A673 (cell line): ENCODE measurements around the gene OTUD5. TPM values are rescaled to one million over a fixed set of nuclear protein-coding genes. Genes with fewer than 3 reads are reported as not detected.
A peak's percentile ranks its signal among the peaks of the same experiment; 100 is the strongest.

Experiments used
- Bru-seq: library from RNA; stranded (reverse); fragments of 400-500 nt; gene quantifications from one replicate; lab custom pipeline; 2021; lab: Mats Ljungman, UMichigan
- BruChase-seq, 2 experiments: library from RNA; stranded (reverse); fragments of 400-500 nt; gene quantifications; one replicate each; lab custom pipeline; 2021; lab: Mats Ljungman, UMichigan
- BruUV-seq: library from RNA; stranded (reverse); fragments of 400-500 nt; replicated peaks from 2 replicates; lab custom pipeline; 2021; lab: Mats Ljungman, UMichigan
- CTCF ChIA-PET: fragments of 300-600 bp; sonication (Branson Sonifier 250); formaldehyde crosslinking; loops from one replicate; lab custom pipeline; 2022; ENCODE audit warnings: antibody characterized with exemption; lab: Charles Lee
- POLR2A ChIA-PET: fragments of 300-600 bp; sonication (Branson Sonifier 250); formaldehyde crosslinking; loops from one replicate; lab custom pipeline; 2022; ENCODE audit warnings: antibody characterized with exemption; ENCODE audit not compliant: low non-redundant PET; lab: Charles Lee
- DNase-seq: peaks from one replicate; pipeline ENCODE4 v3.0.0-alpha.2; 2015; ENCODE audit warnings: low spot score
- H3K27ac ChIP-seq: fragments of 200-600 bp; sonication (generic); 2 replicates; pipeline ENCODE4 v1.5.1; 2016; ENCODE audit warnings: mixed run types, low read depth, mild to moderate bottlenecking, mixed read lengths, antibody characterized with exemption, low read length; ENCODE audit not compliant: poor library complexity, severe bottlenecking
- H3K27me3 ChIP-seq: fragments of 200-600 bp; sonication (generic); replicated peaks from 2 replicates; pipeline ENCODE4 v1.6.1; 2017; ENCODE audit warnings: mixed run types, low read depth, mild to moderate bottlenecking, mixed read lengths, antibody characterized with exemption, low read length; ENCODE audit not compliant: insufficient read depth, poor library complexity
- H3K36me3 ChIP-seq: fragments of 200-600 bp; sonication (generic); 2 replicates; pipeline ENCODE4 v1.6.1; 2016; ENCODE audit warnings: mixed run types, mild to moderate bottlenecking, mixed read lengths, antibody characterized with exemption, low read length; ENCODE audit not compliant: insufficient read depth, poor library complexity, severe bottlenecking
- H3K4me1 ChIP-seq: fragments of 200-600 bp; sonication (generic); 2 replicates; pipeline ENCODE4 v1.6.1; 2017; ENCODE audit warnings: mixed run types, mild to moderate bottlenecking, mixed read lengths, antibody characterized with exemption, low read length; ENCODE audit not compliant: insufficient read depth, poor library complexity, severe bottlenecking
- H3K4me3 ChIP-seq: fragments of 200-600 bp; sonication (generic); 2 replicates; pipeline ENCODE4 v1.5.1; 2016; ENCODE audit warnings: low read depth, mixed run types, mild to moderate bottlenecking, mixed read lengths, low read length; ENCODE audit not compliant: poor library complexity, severe bottlenecking
- H3K9me3 ChIP-seq: fragments of 200-600 bp; sonication (generic); 2 replicates; pipeline ENCODE4 v1.6.1; 2016; ENCODE audit warnings: mixed run types, low read depth, mild to moderate bottlenecking, mixed read lengths, antibody characterized with exemption, low read length; ENCODE audit not compliant: poor library complexity, severe bottlenecking
- CTCF ChIP-seq: fragments of 300-800, 200-600 bp; sonication (generic); conservative IDR thresholded peaks from 2 replicates; pipeline ENCODE4 v1.5.1; 2017; ENCODE audit warnings: low read depth, mild to moderate bottlenecking, antibody characterized with exemption, low read length, moderate library complexity, mixed read lengths
- EZH2 ChIP-seq: fragments of 200-600 bp; sonication (generic); IDR thresholded peaks from 2 replicates; pipeline ENCODE4 v1.6.1; 2017; ENCODE audit warnings: borderline replicate concordance, low read depth, mild to moderate bottlenecking, mixed read lengths, antibody characterized with exemption, low read length; ENCODE audit not compliant: poor library complexity, severe bottlenecking
- intact Hi-C: fragments of 100-400 bp; cut with micrococcal nuclease; formaldehyde crosslinking; loops from one replicate; pipeline ENCODE4 v1.10.0; 2022; ENCODE audit not compliant: unreplicated experiment
- long read RNA-seq: library from polyadenylated mRNA; stranded (forward); transcript quantifications from one replicate; pipeline ENCODE4 v2.0.0, GENCODE V29; 2022
- total RNA-seq: library from RNA; stranded (reverse); gene quantifications from 2 replicates; pipeline ENCODE4 v1.2.3, GENCODE V29; 2021

Gene OTUD5
- total RNA-seq (58.0 and 67.5 TPM in 2 replicates), Bru-seq, nascent RNA (percentile 74 among the genes with signal in this experiment), BruChase-seq, experiment 1, labeled RNA remaining after a 2-hour chase (percentile 72 among the genes with signal in this experiment), BruChase-seq, experiment 2, labeled RNA remaining after a 6-hour chase (percentile 79 among the genes with signal in this experiment)
- long read RNA-seq, transcript OTUD5-203 (10 exons, 2,682 nt): minor isoform, 6 of 133 reads
- long read RNA-seq, transcript OTUD5-202 (9 exons, 2,692 nt): major isoform, 62 of 133 reads
- long read RNA-seq, partial matches to known transcripts: 18 of 133 reads
- long read RNA-seq, other reads (novel, unspliced or antisense): 43 of 133 reads

GRCh38 chrX:48957477-48957826 lies at the start of gene OTUD5:
OTUD5 (minus strand) TSS chrX:48957607; CDS start chrX:48957570, 37 bp downstream.
- Histone ChIP-seq H3K27ac (peak within 1 kb of the TSS; percentile 96), H3K27me3 (no peaks in the 10 kb centered on the region), H3K4me1 (no peaks in the 10 kb centered on the region), H3K4me3 (peak within 1 kb of the TSS; percentile 75), H3K36me3 (peaks cover 6% of the 10 kb centered on the region), H3K9me3 (no peaks in the 10 kb centered on the region)
- DNase-seq: peak; percentile 85
- POLR2A ChIA-PET: no interaction called here
- CTCF ChIA-PET: no interaction called here
- BruUV-seq: no TSS peak
- TF ChIP-seq EZH2: no peak
- no peak for TF ChIP-seq CTCF
- intact Hi-C loops: no loop called here

- Histone ChIP-seq H3K9me3 (no peaks in the 10 kb centered on the region), H3K4me1 (no peaks in the 10 kb centered on the region), H3K36me3 (peaks cover 5% of the 10 kb centered on the region), H3K4me3 (no peak overlapping the region), H3K27me3 (no peaks in the 10 kb centered on the region), H3K27ac (no peak overlapping the region)
- POLR2A ChIA-PET: no interaction called here
- no peak for TF ChIP-seq EZH2
- no peak for TF ChIP-seq CTCF
- intact Hi-C loops: no loop called here
- no TSS peak for BruUV-seq
- CTCF ChIA-PET: no interaction called here
- DNase-seq: no peak
These were observed 46.3 kb upstream of the OTUD5 start for GRCh38 chrX:49003696-49004095.

- no peaks in the 10 kb centered on the region for H3K27me3 ChIP-seq
- intact Hi-C loops: no loop called here
- no peak for TF ChIP-seq EZH2
- no peak for TF ChIP-seq CTCF
- no peaks in the 10 kb centered on the region for H3K9me3 ChIP-seq
- peak; percentile 90 for DNase-seq
- H3K4me1 ChIP-seq: no peaks in the 10 kb centered on the region
- ChIA-PET CTCF (interaction anchor here (0.7 kb wide), 2 partner anchors 154 to 188 kb away, joined by 5 to 9 read pairs; no protein-coding TSS in a partner anchor), POLR2A (no interaction called here)
- peak within 1 kb of the TSS; percentile 98 for H3K27ac ChIP-seq
- H3K4me3 ChIP-seq: peak within 1 kb of the TSS; percentile 66
- H3K36me3 ChIP-seq: peaks cover 12% of the 10 kb centered on the region
- BruUV-seq: TSS peak; percentile 91
These were observed 44.9 kb upstream of the OTUD5 start, which contains the start of gene GRIPAP1 for GRCh38 chrX:49002091-49002935. GRIPAP1 (minus strand) TSS chrX:49002264; CDS start chrX:49002229, 35 bp downstream.
